Osteoblast (primary cell): ENCODE measurements around the gene KCNAB1. TPM values are rescaled to one million over a fixed set of nuclear protein-coding genes. Genes with fewer than 3 reads are reported as not detected.

ENCODE experiments used
- DNase-seq: peaks from one replicate; pipeline ENCODE4 v3.0.0; 2011; ENCODE audit warnings: low spot score, mixed read lengths; ENCODE audit not compliant: insufficient read length; ENCODE audit errors: missing footprints
- H2AFZ ChIP-seq: 2 replicates; pipeline ENCODE4 v1.6.0; 2011; ENCODE audit warnings: mild to moderate bottlenecking, low read length
- H3K27ac ChIP-seq: 2 replicates; pipeline ENCODE4 v1.5.1; 2011; ENCODE audit warnings: mild to moderate bottlenecking, low read depth, low read length, moderate library complexity
- H3K27me3 ChIP-seq: 2 replicates; pipeline ENCODE4 v1.6.0; 2012; ENCODE audit warnings: mild to moderate bottlenecking, control low read depth, inconsistent platforms, low read length, moderate library complexity; ENCODE audit not compliant: insufficient read depth
- H3K36me3 ChIP-seq: 2 replicates; pipeline ENCODE4 v1.5.1; 2011; ENCODE audit warnings: mild to moderate bottlenecking, low read length, control low read depth, moderate library complexity; ENCODE audit not compliant: insufficient read depth
- H3K4me1 ChIP-seq: 2 replicates; pipeline ENCODE4 v1.5.1; 2011; ENCODE audit warnings: mild to moderate bottlenecking, low read length, control low read depth, moderate library complexity; ENCODE audit not compliant: insufficient read depth
- H3K4me2 ChIP-seq: 2 replicates; pipeline ENCODE4 v1.6.0; 2011; ENCODE audit warnings: mild to moderate bottlenecking, low read length; ENCODE audit not compliant: insufficient read depth
- H3K4me3 ChIP-seq: fragments of 200-600 bp; sonication (generic); 3 replicates; pipeline ENCODE4 v1.5.1; 2012; ENCODE audit warnings: mild to moderate bottlenecking, low read length, inconsistent platforms; ENCODE audit not compliant: insufficient read depth
- H3K79me2 ChIP-seq: 2 replicates; pipeline ENCODE4 v1.6.0; 2012; ENCODE audit warnings: mild to moderate bottlenecking, low read length, control low read depth, inconsistent platforms; ENCODE audit not compliant: insufficient read depth
- H3K9me3 ChIP-seq: 2 replicates; pipeline ENCODE4 v1.5.1; 2011; ENCODE audit warnings: low read depth, low read length, control low read depth
- H4K20me1 ChIP-seq: 2 replicates; pipeline ENCODE4 v1.6.0; 2012; ENCODE audit warnings: mild to moderate bottlenecking, low read length, control low read depth; ENCODE audit not compliant: insufficient read depth
- CTCF ChIP-seq: IDR thresholded peaks from 2 replicates; pipeline ENCODE4 v1.5.1; 2011; ENCODE audit warnings: mild to moderate bottlenecking, low read depth, low read length, moderate library complexity; ENCODE audit errors: extremely low read depth
- total RNA-seq: library from RNA; depleted of rRNA; stranded (reverse); fragments of >200 nt; gene quantifications from 2 replicates; pipeline ENCODE4 v1.2.3, GENCODE V29; 2012

KCNAB1 gene
- total RNA-seq, 1 donor = 0.36 TPM

- no peak overlapping the region for H2AFZ ChIP-seq
- DNase-seq = no peak
- H3K79me2 ChIP-seq = no peaks in the 10 kb centered on the region
- H3K4me3 ChIP-seq = no peak overlapping the region
- no peaks in the 10 kb centered on the region for H3K27me3 ChIP-seq
- peak; percentile 12 for TF ChIP-seq CTCF
- no peaks in the 10 kb centered on the region for H3K9me3 ChIP-seq
- H4K20me1 ChIP-seq = no peaks in the 10 kb centered on the region
- no peak overlapping the region for H3K27ac ChIP-seq
- peaks cover 5% of the 10 kb centered on the region for H3K4me1 ChIP-seq
- no peak overlapping the region for H3K4me2 ChIP-seq
- no peaks in the 10 kb centered on the region for H3K36me3 ChIP-seq
Observed at GRCh38 chr3:156576651-156577348, 456.4 kb downstream of the KCNAB1 start.

- H3K4me1 ChIP-seq = peaks cover 5% of the 10 kb centered on the region
- H3K4me3 ChIP-seq = no peak overlapping the region
- no peak overlapping the region for H3K4me2 ChIP-seq
- no peak overlapping the region for H2AFZ ChIP-seq
- no peaks in the 10 kb centered on the region for H3K9me3 ChIP-seq
- no peaks in the 10 kb centered on the region for H4K20me1 ChIP-seq
- no peaks in the 10 kb centered on the region for H3K27me3 ChIP-seq
- peak; percentile 29 for DNase-seq
- H3K36me3 ChIP-seq = no peaks in the 10 kb centered on the region
- no peak for TF ChIP-seq CTCF
- H3K79me2 ChIP-seq = no peaks in the 10 kb centered on the region
- no peak overlapping the region for H3K27ac ChIP-seq
Observed at GRCh38 chr3:156577736-156578135, 457.4 kb downstream of the KCNAB1 start.

GRCh38 chr3:156579427-156579851 is 459.1 kb downstream of the KCNAB1 start:
- no peak overlapping the region for H3K4me3 ChIP-seq
- H3K4me1 ChIP-seq = peaks cover 5% of the 10 kb centered on the region
- no peaks in the 10 kb centered on the region for H3K36me3 ChIP-seq
- H3K9me3 ChIP-seq = no peaks in the 10 kb centered on the region
- DNase-seq = no peak
- no peaks in the 10 kb centered on the region for H4K20me1 ChIP-seq
- no peak overlapping the region for H3K27ac ChIP-seq
- H2AFZ ChIP-seq = peak overlapping the region; percentile 18
- H3K79me2 ChIP-seq = no peaks in the 10 kb centered on the region
- no peak overlapping the region for H3K4me2 ChIP-seq
- no peaks in the 10 kb centered on the region for H3K27me3 ChIP-seq
- TF ChIP-seq CTCF = no peak

- Histone ChIP-seq H3K27me3 (no peaks in the 10 kb centered on the region), H3K4me2 (no peak overlapping the region), H4K20me1 (no peaks in the 10 kb centered on the region), H3K9me3 (no peaks in the 10 kb centered on the region), H3K4me3 (no peak overlapping the region), H2AFZ (no peak overlapping the region), H3K36me3 (no peaks in the 10 kb centered on the region), H3K27ac (no peak overlapping the region), H3K4me1 (peaks cover 5% of the 10 kb centered on the region), H3K79me2 (no peaks in the 10 kb centered on the region)
- DNase-seq = no peak
- no peak for TF ChIP-seq CTCF
Observed at GRCh38 chr3:156581033-156581432, 460.7 kb downstream of the KCNAB1 start.
